Astrocyte (in vitro differentiated cells and primary cell): ENCODE measurements around the gene GRK6. TPM values are rescaled to one million over a fixed set of nuclear protein-coding genes. Genes with fewer than 3 reads are reported as not detected.
A peak's percentile ranks its signal among the peaks of the same experiment; 100 is the strongest.

ENCODE experiments used
- DNase-seq: peaks from one replicate; pipeline ENCODE4 v3.0.0-alpha.2; 2010; ENCODE audit warnings: low read depth
- FAIRE-seq: peaks from 2 replicates; lab custom pipeline; 2011; peaks lifted over from hg19 to GRCh38; lab: Jason Lieb, UNC
- H2AFZ ChIP-seq: 2 replicates; pipeline ENCODE4 v1.6.0; 2012; ENCODE audit warnings: low read depth, low read length, inconsistent platforms
- H3K27ac ChIP-seq: 2 replicates; pipeline ENCODE4 v1.5.1; 2011; ENCODE audit warnings: low read depth, low read length, inconsistent platforms
- H3K27me3 ChIP-seq: 2 replicates; pipeline ENCODE4 v1.6.0; 2011; ENCODE audit warnings: low read length, inconsistent platforms; ENCODE audit not compliant: insufficient read depth
- H3K36me3 ChIP-seq: 2 replicates; pipeline ENCODE4 v1.5.1; 2011; ENCODE audit warnings: low read length, inconsistent platforms; ENCODE audit not compliant: insufficient read depth
- H3K4me1 ChIP-seq: 2 replicates; pipeline ENCODE4 v1.5.1; 2011; ENCODE audit warnings: low read length, inconsistent platforms; ENCODE audit not compliant: insufficient read depth
- H3K4me2 ChIP-seq: 2 replicates; pipeline ENCODE4 v1.6.0; 2012; ENCODE audit warnings: low read length, inconsistent platforms
- H3K4me3 ChIP-seq: 2 replicates; pipeline ENCODE4 v1.5.1; 2011; ENCODE audit warnings: low read depth, mild to moderate bottlenecking, low read length, inconsistent platforms; ENCODE audit not compliant: insufficient read depth
- H3K79me2 ChIP-seq: 2 replicates; pipeline ENCODE4 v1.6.0; 2012; ENCODE audit warnings: mild to moderate bottlenecking, low read length, inconsistent platforms; ENCODE audit not compliant: insufficient read depth
- H3K9ac ChIP-seq: 2 replicates; pipeline ENCODE4 v1.6.0; 2012; ENCODE audit warnings: mild to moderate bottlenecking, low read length, inconsistent platforms
- H3K9me3 ChIP-seq: 2 replicates; pipeline ENCODE4 v1.5.1; 2012; ENCODE audit warnings: low read depth, mild to moderate bottlenecking, low read length, inconsistent platforms; ENCODE audit not compliant: insufficient read depth
- H4K20me1 ChIP-seq: 2 replicates; pipeline ENCODE4 v1.6.0; 2012; ENCODE audit warnings: low read length, inconsistent platforms; ENCODE audit not compliant: insufficient read depth
- H3K27ac Mint-ChIP-seq: one replicate; pipeline ENCODE4 v1.8.0; 2021; ENCODE audit warnings: mild to moderate bottlenecking, mixed read lengths; ENCODE audit not compliant: unreplicated experiment
- H3K27me3 Mint-ChIP-seq: one replicate; pipeline ENCODE4 v1.8.0; 2021; ENCODE audit warnings: low read depth, mixed read lengths; ENCODE audit not compliant: unreplicated experiment
- H3K36me3 Mint-ChIP-seq: one replicate; pipeline ENCODE4 v1.8.0; 2021; ENCODE audit warnings: low read depth, mixed read lengths; ENCODE audit not compliant: unreplicated experiment
- H3K4me1 Mint-ChIP-seq: one replicate; pipeline ENCODE4 v1.8.0; 2021; ENCODE audit warnings: low read depth, mixed read lengths; ENCODE audit not compliant: unreplicated experiment
- H3K4me3 Mint-ChIP-seq: one replicate; pipeline ENCODE4 v1.8.0; 2021; ENCODE audit warnings: mild to moderate bottlenecking, moderate library complexity, mixed read lengths; ENCODE audit not compliant: unreplicated experiment
- H3K9me3 Mint-ChIP-seq: one replicate; pipeline ENCODE4 v1.8.0; 2021; ENCODE audit warnings: mild to moderate bottlenecking, mixed read lengths; ENCODE audit not compliant: unreplicated experiment
- EZH2 ChIP-seq: IDR thresholded peaks from 2 replicates; pipeline ENCODE4 v1.6.1; 2012; ENCODE audit warnings: mild to moderate bottlenecking, low read length, inconsistent platforms; ENCODE audit not compliant: insufficient read depth
- total RNA-seq: library from RNA; stranded (reverse); gene quantifications from 2 replicates; pipeline ENCODE4 v1.2.1, GENCODE V29; 2021
- TF ChIP-seq, protein P1 (sequence below): IDR thresholded peaks from 2 replicates; pipeline ENCODE4 v1.5.1; 2011; ENCODE audit warnings: low read depth, mild to moderate bottlenecking, inconsistent platforms, low read length, moderate library complexity; ENCODE audit not compliant: insufficient read depth

Gene GRK6
- total RNA-seq, 1 donor from 2014 or later = 25.9 TPM

DNA sequence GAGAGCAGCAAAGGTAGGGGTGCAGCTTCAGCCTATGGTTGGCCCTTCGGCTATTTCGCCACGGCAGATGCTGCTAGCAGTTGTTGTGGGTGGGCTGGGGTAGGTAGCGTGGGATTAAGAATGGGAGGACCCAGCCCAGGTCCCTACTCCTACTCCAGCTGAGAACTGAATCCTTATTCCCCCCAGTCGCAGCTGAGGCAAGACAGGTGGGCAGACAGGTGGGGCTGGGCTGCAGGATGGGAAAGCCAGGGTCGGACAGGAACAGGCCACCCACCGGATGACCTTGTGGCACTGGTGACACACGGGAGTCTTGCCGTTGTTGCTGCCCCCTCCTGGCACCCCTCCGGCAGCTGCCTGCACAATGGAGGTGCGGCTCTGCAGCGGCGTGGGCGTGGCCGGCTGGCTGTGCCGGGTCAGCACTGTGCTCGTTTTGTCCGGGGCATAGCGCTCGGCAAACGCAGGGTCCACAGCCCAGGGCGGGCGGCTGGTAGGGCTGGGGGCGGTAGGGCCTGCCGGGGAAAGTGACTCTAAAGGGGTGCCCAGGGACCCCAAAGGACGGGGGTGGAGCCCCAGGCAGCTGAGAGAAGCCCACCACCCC is 62.7 kb downstream of the GRK6 start:
- no peak for TF ChIP-seq EZH2
- TF ChIP-seq, protein P1, sequence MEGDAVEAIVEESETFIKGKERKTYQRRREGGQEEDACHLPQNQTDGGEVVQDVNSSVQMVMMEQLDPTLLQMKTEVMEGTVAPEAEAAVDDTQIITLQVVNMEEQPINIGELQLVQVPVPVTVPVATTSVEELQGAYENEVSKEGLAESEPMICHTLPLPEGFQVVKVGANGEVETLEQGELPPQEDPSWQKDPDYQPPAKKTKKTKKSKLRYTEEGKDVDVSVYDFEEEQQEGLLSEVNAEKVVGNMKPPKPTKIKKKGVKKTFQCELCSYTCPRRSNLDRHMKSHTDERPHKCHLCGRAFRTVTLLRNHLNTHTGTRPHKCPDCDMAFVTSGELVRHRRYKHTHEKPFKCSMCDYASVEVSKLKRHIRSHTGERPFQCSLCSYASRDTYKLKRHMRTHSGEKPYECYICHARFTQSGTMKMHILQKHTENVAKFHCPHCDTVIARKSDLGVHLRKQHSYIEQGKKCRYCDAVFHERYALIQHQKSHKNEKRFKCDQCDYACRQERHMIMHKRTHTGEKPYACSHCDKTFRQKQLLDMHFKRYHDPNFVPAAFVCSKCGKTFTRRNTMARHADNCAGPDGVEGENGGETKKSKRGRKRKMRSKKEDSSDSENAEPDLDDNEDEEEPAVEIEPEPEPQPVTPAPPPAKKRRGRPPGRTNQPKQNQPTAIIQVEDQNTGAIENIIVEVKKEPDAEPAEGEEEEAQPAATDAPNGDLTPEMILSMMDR = no peak
- peak overlapping the region; percentile 18 for H3K27ac Mint-ChIP-seq
- Histone ChIP-seq H3K4me2 (peak overlapping the region; percentile 55), H3K9me3 (no peaks in the 10 kb centered on the region), H4K20me1 (peaks cover 93% of the 10 kb centered on the region), H3K36me3 (peaks cover 57% of the 10 kb centered on the region), H3K4me1 (peaks cover 62% of the 10 kb centered on the region), H2AFZ (no peak overlapping the region), H3K27ac (no peak overlapping the region), H3K9ac (peak overlapping the region; percentile 16), H3K79me2 (peaks cover 88% of the 10 kb centered on the region), H3K27me3 (no peaks in the 10 kb centered on the region), H3K4me3 (no peak overlapping the region)
- no peak for DNase-seq
- peaks cover 46% of the 10 kb centered on the region for H3K4me1 Mint-ChIP-seq
- FAIRE-seq = no peak
- H3K27me3 Mint-ChIP-seq = no peaks in the 10 kb centered on the region
- H3K36me3 Mint-ChIP-seq = peaks cover 26% of the 10 kb centered on the region
- no peaks in the 10 kb centered on the region for H3K9me3 Mint-ChIP-seq
- peak overlapping the region; percentile 45 for H3K4me3 Mint-ChIP-seq

DNA sequence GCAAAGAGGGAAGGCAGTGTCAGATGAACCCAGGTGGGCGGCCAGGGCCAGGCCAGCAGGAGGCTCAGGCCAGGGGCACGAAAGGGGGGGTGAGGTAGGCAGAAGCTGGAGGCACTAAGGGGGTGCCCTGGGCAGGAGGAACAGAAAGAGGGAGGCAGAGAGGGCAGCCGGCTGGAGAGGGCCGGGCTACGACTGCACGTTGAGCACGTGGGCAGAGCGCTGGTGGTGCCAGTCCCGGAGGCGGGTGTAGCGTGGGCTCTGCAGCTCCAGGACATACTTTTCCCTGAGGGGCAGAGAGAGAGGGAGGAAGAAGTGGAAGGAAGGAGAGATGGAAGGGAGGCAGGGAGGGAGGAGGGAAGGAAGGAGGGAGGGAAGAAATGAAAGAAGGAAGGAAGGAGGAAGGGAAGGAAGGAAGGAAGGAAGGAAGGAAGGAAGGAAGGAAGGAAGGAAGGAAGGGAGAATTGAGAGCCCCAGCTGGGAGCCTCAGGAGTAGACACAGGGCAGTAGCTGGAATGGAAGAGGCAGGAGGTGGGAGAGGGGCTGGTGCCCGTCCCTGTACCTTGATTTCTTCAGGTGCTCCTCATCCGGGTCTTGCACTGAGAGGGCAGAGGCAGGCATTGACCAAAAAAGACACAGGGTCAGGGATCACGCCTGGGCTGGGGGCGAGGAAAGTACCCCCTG is 64.0 kb downstream of the GRK6 start:
- peaks cover 59% of the 10 kb centered on the region for H3K4me1 ChIP-seq
- no peaks in the 10 kb centered on the region for H3K27me3 ChIP-seq
- H3K9ac ChIP-seq = peak overlapping the region; percentile 27
- H3K4me3 ChIP-seq = no peak overlapping the region
- Mint-ChIP-seq H3K36me3 (peaks cover 14% of the 10 kb centered on the region), H3K27ac (peak overlapping the region; percentile 69), H3K27me3 (no peaks in the 10 kb centered on the region), H3K4me3 (peak overlapping the region; percentile 64), H3K9me3 (no peaks in the 10 kb centered on the region), H3K4me1 (peaks cover 35% of the 10 kb centered on the region)
- no peak overlapping the region for H2AFZ ChIP-seq
- H3K9me3 ChIP-seq = no peaks in the 10 kb centered on the region
- TF ChIP-seq, protein P1 = no peak
- TF ChIP-seq EZH2 = no peak
- peaks cover 83% of the 10 kb centered on the region for H4K20me1 ChIP-seq
- peak overlapping the region; percentile 31 for H3K27ac ChIP-seq
- no peak for FAIRE-seq
- H3K36me3 ChIP-seq = peaks cover 49% of the 10 kb centered on the region
- no peak for DNase-seq
- H3K4me2 ChIP-seq = peak overlapping the region; percentile 55
- H3K79me2 ChIP-seq = peaks cover 90% of the 10 kb centered on the region

DNA sequence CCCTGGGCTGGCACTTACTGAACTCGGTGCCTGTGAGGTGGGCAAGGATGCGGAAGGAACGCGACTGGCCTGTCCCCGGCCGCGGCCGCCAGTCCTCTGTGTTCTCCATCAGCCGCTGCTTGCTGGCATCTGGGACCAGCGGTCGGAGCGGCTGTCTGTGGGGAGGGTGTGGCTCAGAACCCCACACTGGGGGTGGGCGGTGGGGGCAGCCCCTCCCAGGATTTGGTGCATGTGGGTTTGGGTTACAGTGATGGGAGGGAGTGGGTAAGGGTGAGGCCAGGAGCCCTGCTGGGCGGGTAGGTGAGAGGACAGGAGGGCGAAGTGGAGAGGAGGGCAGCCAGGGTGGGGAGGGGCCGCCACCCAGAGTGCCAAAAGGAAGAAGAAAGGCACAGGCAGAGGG is 64.5 kb downstream of the GRK6 start:
- no peak for FAIRE-seq
- Mint-ChIP-seq H3K4me1 (peaks cover 32% of the 10 kb centered on the region), H3K27ac (peak overlapping the region; percentile 69), H3K9me3 (no peaks in the 10 kb centered on the region), H3K4me3 (peak overlapping the region; percentile 62), H3K27me3 (no peaks in the 10 kb centered on the region), H3K36me3 (peaks cover 10% of the 10 kb centered on the region)
- H3K9ac ChIP-seq = no peak overlapping the region
- peaks cover 64% of the 10 kb centered on the region for H3K4me1 ChIP-seq
- H3K9me3 ChIP-seq = no peaks in the 10 kb centered on the region
- no peaks in the 10 kb centered on the region for H3K27me3 ChIP-seq
- peak overlapping the region; percentile 31 for H3K27ac ChIP-seq
- H3K79me2 ChIP-seq = peaks cover 90% of the 10 kb centered on the region
- H4K20me1 ChIP-seq = peaks cover 81% of the 10 kb centered on the region
- H3K4me2 ChIP-seq = peak overlapping the region; percentile 55
- no peak for TF ChIP-seq EZH2
- TF ChIP-seq, protein P1 = no peak
- peaks cover 47% of the 10 kb centered on the region for H3K36me3 ChIP-seq
- DNase-seq = no peak
- no peak overlapping the region for H2AFZ ChIP-seq
- H3K4me3 ChIP-seq = no peak overlapping the region
